ENCODE data around the gene MXRA8. TPM values are rescaled to one million over a fixed set of nuclear protein-coding genes. Genes with fewer than 3 reads are reported as not detected.

MXRA8 gene
- total RNA-seq, 2 experiments from 2014 or later: 1.6 to 2.9 TPM

- H3K9me3 Mint-ChIP-seq: no peaks in the 10 kb centered on the region
- no peak overlapping the region for H3K27ac Mint-ChIP-seq
- Histone ChIP-seq H3K4me3 (ENCODE audit: low read length) (no peak overlapping the region), H3K9me3 (ENCODE audit: control insufficient read depth in 1 of 2, insufficient read depth in 1 of 2, low read length in 2 of 2) (peaks cover 0 to 5% of the 10 kb centered on the region in 2 experiments), H3K27ac (ENCODE audit: low read depth in 1 of 2, low read length in 2 of 2) (no peak overlapping the region), H3K27me3 (ENCODE audit: control insufficient read depth in 1 of 2, insufficient read depth in 2 of 2, low read length in 2 of 2) (no peaks in the 10 kb centered on the region), H3K4me1 (ENCODE audit: insufficient read depth, low read length) (peaks cover 5% of the 10 kb centered on the region), H3K36me3 (ENCODE audit: insufficient read depth, low read length) (peaks cover 7% of the 10 kb centered on the region)
- H3K4me1 Mint-ChIP-seq (ENCODE audit: low read depth): no peaks in the 10 kb centered on the region
- no peak for ATAC-seq (ENCODE audit: poor library complexity)
- intact Hi-C loops (cut with DNase I, micrococcal nuclease): no loop called here
- no peak for DNase-seq
- ChIA-PET POLR2A (no interaction called here), CTCF (no interaction called here)
- no peaks in the 10 kb centered on the region for H3K36me3 Mint-ChIP-seq (ENCODE audit: low read depth)
- TF ChIP-seq, protein P1, sequence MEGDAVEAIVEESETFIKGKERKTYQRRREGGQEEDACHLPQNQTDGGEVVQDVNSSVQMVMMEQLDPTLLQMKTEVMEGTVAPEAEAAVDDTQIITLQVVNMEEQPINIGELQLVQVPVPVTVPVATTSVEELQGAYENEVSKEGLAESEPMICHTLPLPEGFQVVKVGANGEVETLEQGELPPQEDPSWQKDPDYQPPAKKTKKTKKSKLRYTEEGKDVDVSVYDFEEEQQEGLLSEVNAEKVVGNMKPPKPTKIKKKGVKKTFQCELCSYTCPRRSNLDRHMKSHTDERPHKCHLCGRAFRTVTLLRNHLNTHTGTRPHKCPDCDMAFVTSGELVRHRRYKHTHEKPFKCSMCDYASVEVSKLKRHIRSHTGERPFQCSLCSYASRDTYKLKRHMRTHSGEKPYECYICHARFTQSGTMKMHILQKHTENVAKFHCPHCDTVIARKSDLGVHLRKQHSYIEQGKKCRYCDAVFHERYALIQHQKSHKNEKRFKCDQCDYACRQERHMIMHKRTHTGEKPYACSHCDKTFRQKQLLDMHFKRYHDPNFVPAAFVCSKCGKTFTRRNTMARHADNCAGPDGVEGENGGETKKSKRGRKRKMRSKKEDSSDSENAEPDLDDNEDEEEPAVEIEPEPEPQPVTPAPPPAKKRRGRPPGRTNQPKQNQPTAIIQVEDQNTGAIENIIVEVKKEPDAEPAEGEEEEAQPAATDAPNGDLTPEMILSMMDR (IDR thresholded peaks at IDR 0.05): no peak
- H3K4me3 Mint-ChIP-seq: no peak overlapping the region
- H3K27me3 Mint-ChIP-seq: no peaks in the 10 kb centered on the region
These were observed 23.5 kb downstream of the MXRA8 start for GRCh38 chr1:1334835-1335234.

DNA sequence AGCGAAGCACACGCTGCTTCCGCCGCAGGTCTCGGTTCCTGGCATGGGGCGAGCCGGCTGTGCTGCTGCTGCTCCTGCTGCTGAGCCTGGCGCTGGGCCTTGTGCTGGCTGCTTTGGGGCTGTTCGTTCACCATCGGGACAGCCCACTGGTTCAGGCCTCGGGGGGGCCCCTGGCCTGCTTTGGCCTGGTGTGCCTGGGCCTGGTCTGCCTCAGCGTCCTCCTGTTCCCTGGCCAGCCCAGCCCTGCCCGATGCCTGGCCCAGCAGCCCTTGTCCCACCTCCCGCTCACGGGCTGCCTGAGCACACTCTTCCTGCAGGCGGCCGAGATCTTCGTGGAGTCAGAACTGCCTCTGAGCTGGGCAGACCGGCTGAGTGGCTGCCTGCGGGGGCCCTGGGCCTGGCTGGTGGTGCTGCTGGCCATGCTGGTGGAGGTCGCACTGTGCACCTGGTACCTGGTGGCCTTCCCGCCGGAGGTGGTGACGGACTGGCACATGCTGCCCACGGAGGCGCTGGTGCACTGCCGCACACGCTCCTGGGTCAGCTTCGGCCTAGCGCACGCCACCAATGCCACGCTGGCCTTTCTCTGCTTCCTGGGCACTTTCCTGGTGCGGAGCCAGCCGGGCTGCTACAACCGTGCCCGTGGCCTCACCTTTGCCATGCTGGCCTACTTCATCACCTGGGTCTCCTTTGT lies 24.7 kb downstream of the MXRA8 start:
- Mint-ChIP-seq H3K36me3 (ENCODE audit: low read depth) (no peaks in the 10 kb centered on the region), H3K4me1 (ENCODE audit: low read depth) (no peaks in the 10 kb centered on the region), H3K27me3 (no peaks in the 10 kb centered on the region), H3K27ac (no peak overlapping the region), H3K9me3 (no peaks in the 10 kb centered on the region), H3K4me3 (no peak overlapping the region)
- H3K27ac ChIP-seq (ENCODE audit: low read depth in 1 of 2, low read length in 2 of 2): no peak overlapping the region
- TF ChIP-seq, protein P1 (IDR thresholded peaks at IDR 0.05): no peak
- ChIA-PET CTCF (no interaction called here), POLR2A (no interaction called here)
- peaks cover 0 to 5% of the 10 kb centered on the region in 2 experiments for H3K9me3 ChIP-seq (ENCODE audit: control insufficient read depth in 1 of 2, insufficient read depth in 1 of 2, low read length in 2 of 2)
- H3K36me3 ChIP-seq (ENCODE audit: insufficient read depth, low read length): peaks cover 2% of the 10 kb centered on the region
- DNase-seq (no peak), ATAC-seq (ENCODE audit: poor library complexity) (no peak)
- intact Hi-C loops (cut with DNase I, micrococcal nuclease): no loop called here
- H3K4me3 ChIP-seq (ENCODE audit: low read length): no peak overlapping the region
- no peaks in the 10 kb centered on the region for H3K27me3 ChIP-seq (ENCODE audit: control insufficient read depth in 1 of 2, insufficient read depth in 2 of 2, low read length in 2 of 2)
- H3K4me1 ChIP-seq (ENCODE audit: insufficient read depth, low read length): peaks cover 5% of the 10 kb centered on the region

DNA sequence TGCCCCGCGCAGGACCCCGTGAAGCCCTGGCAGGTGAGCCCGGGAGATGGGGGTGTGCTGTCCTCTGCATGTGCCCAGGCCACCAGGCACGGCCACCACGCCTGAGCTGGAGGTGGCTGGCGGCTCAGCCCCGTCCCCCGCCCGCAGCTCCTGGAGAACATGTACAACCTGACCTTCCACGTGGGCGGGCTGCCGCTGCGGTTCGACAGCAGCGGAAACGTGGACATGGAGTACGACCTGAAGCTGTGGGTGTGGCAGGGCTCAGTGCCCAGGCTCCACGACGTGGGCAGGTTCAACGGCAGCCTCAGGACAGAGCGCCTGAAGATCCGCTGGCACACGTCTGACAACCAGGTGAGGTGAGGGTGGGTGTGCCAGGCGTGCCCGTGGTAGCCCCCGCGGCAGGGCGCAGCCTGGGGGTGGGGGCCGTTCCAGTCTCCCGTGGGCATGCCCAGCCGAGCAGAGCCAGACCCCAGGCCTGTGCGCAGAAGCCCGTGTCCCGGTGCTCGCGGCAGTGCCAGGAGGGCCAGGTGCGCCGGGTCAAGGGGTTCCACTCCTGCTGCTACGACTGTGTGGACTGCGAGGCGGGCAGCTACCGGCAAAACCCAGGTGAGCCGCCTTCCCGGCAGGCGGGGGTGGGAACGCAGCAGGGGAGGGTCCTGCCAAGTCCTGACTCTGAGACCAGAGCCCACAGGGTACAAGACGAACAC lies 25.4 kb downstream of the MXRA8 start:
- ATAC-seq (ENCODE audit: poor library complexity) (no peak), DNase-seq (no peak)
- no peak overlapping the region for H3K27ac Mint-ChIP-seq
- no peak overlapping the region for H3K4me3 Mint-ChIP-seq
- no peaks in the 10 kb centered on the region for H3K27me3 Mint-ChIP-seq
- H3K9me3 Mint-ChIP-seq: no peaks in the 10 kb centered on the region
- intact Hi-C loops (cut with DNase I, micrococcal nuclease): no loop called here
- ChIA-PET CTCF (no interaction called here), POLR2A (no interaction called here)
- Histone ChIP-seq H3K36me3 (ENCODE audit: insufficient read depth, low read length) (peaks cover 7% of the 10 kb centered on the region), H3K27ac (ENCODE audit: low read depth in 1 of 2, low read length in 2 of 2) (no peak overlapping the region), H3K4me3 (ENCODE audit: low read length) (no peak overlapping the region), H3K27me3 (ENCODE audit: control insufficient read depth in 1 of 2, insufficient read depth in 2 of 2, low read length in 2 of 2) (no peaks in the 10 kb centered on the region), H3K9me3 (ENCODE audit: control insufficient read depth in 1 of 2, insufficient read depth in 1 of 2, low read length in 2 of 2) (peaks cover 0 to 5% of the 10 kb centered on the region in 2 experiments), H3K4me1 (ENCODE audit: insufficient read depth, low read length) (peaks cover 5% of the 10 kb centered on the region)
- no peaks in the 10 kb centered on the region for H3K4me1 Mint-ChIP-seq (ENCODE audit: low read depth)
- TF ChIP-seq, protein P1 (IDR thresholded peaks at IDR 0.05): no peak
- H3K36me3 Mint-ChIP-seq (ENCODE audit: low read depth): no peaks in the 10 kb centered on the region
